ENCODE measurements around the gene EFHB. TPM values are rescaled to one million over a fixed set of nuclear protein-coding genes. Genes with fewer than 3 reads are reported as not detected.

The EFHB gene
- total RNA-seq, 1 experiment from 2014 or later = not detected

GRCh38 chr3:19917167-19917566 lies 16.9 kb downstream of the EFHB start:
- ATAC-seq (no peak), DNase-seq (no peak)
- no peak overlapping the region for H3K27ac ChIP-seq (ENCODE audit: low read length)
- no peaks in the 10 kb centered on the region for H3K36me3 ChIP-seq (ENCODE audit: low read depth, low read length)
- intact Hi-C loops (cut with micrococcal nuclease) = no loop called here
- ChIA-PET POLR2A (ENCODE audit: unreplicated experiment) (no interaction called here), CTCF (no interaction called here)
- H3K4me3 ChIP-seq (ENCODE audit: low read length) = no peak overlapping the region
- TF ChIP-seq, protein P1, sequence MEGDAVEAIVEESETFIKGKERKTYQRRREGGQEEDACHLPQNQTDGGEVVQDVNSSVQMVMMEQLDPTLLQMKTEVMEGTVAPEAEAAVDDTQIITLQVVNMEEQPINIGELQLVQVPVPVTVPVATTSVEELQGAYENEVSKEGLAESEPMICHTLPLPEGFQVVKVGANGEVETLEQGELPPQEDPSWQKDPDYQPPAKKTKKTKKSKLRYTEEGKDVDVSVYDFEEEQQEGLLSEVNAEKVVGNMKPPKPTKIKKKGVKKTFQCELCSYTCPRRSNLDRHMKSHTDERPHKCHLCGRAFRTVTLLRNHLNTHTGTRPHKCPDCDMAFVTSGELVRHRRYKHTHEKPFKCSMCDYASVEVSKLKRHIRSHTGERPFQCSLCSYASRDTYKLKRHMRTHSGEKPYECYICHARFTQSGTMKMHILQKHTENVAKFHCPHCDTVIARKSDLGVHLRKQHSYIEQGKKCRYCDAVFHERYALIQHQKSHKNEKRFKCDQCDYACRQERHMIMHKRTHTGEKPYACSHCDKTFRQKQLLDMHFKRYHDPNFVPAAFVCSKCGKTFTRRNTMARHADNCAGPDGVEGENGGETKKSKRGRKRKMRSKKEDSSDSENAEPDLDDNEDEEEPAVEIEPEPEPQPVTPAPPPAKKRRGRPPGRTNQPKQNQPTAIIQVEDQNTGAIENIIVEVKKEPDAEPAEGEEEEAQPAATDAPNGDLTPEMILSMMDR (conservative IDR thresholded peaks at IDR 0.05; ENCODE audit: low read depth, low read length) = no peak
- TF ChIP-seq EZH2phosphoT487 (IDR thresholded peaks at IDR 0.05; ENCODE audit: borderline replicate concordance, low read length) (no peak), EZH2 (IDR thresholded peaks at IDR 0.05; ENCODE audit: low read length, unreplicated experiment) (no peak)
- no peak overlapping the region for H3K9ac ChIP-seq (ENCODE audit: low read length)
- H3K79me2 ChIP-seq (ENCODE audit: low read length) = no peaks in the 10 kb centered on the region
- H2AFZ ChIP-seq (ENCODE audit: low read length) = no peak overlapping the region
- no peaks in the 10 kb centered on the region for H3K9me3 ChIP-seq (ENCODE audit: low read length)
- H3K4me2 ChIP-seq (ENCODE audit: low read length) = no peak overlapping the region
- H3K4me1 ChIP-seq (ENCODE audit: insufficient read depth, low read length) = no peaks in the 10 kb centered on the region
- BruUV-seq (replicated peaks) = no TSS peak
- H3F3A ChIP-seq (ENCODE audit: low read length, unreplicated experiment) = no peaks in the 10 kb centered on the region
- H3K27me3 ChIP-seq (ENCODE audit: low read length) = no peaks in the 10 kb centered on the region
- H4K20me1 ChIP-seq (ENCODE audit: low read length) = no peaks in the 10 kb centered on the region
- no peaks in the 10 kb centered on the region for H3K9me2 ChIP-seq (replicated peaks; ENCODE audit: low read length)

- Histone ChIP-seq H4K20me1 (ENCODE audit: low read length) (no peaks in the 10 kb centered on the region), H3K9ac (ENCODE audit: low read length) (no peak overlapping the region), H3K36me3 (ENCODE audit: low read depth, low read length) (no peaks in the 10 kb centered on the region), H3K79me2 (ENCODE audit: low read length) (no peaks in the 10 kb centered on the region), H3K9me2 (replicated peaks; ENCODE audit: low read length) (no peaks in the 10 kb centered on the region), H3K4me3 (ENCODE audit: low read length) (no peak overlapping the region), H3K27me3 (ENCODE audit: low read length) (no peaks in the 10 kb centered on the region), H3K27ac (ENCODE audit: low read length) (no peak overlapping the region), H3K9me3 (ENCODE audit: low read length) (no peaks in the 10 kb centered on the region), H2AFZ (ENCODE audit: low read length) (no peak overlapping the region), H3F3A (ENCODE audit: low read length, unreplicated experiment) (no peaks in the 10 kb centered on the region), H3K4me1 (ENCODE audit: insufficient read depth, low read length) (no peaks in the 10 kb centered on the region), H3K4me2 (ENCODE audit: low read length) (no peak overlapping the region)
- DNase-seq (no peak), ATAC-seq (no peak)
- intact Hi-C loops (cut with micrococcal nuclease) = no loop called here
- BruUV-seq (replicated peaks) = no TSS peak
- ChIA-PET CTCF (no interaction called here), POLR2A (ENCODE audit: unreplicated experiment) (no interaction called here)
- TF ChIP-seq EZH2 (IDR thresholded peaks at IDR 0.05; ENCODE audit: low read length, unreplicated experiment) (no peak), EZH2phosphoT487 (IDR thresholded peaks at IDR 0.05; ENCODE audit: borderline replicate concordance, low read length) (no peak)
- TF ChIP-seq, protein P1 (conservative IDR thresholded peaks at IDR 0.05; ENCODE audit: low read depth, low read length) = no peak
Observed at GRCh38 chr3:19911452-19911851, 22.6 kb downstream of the EFHB start.

GRCh38 chr3:19907523-19907922 lies 26.5 kb downstream of the EFHB start:
- ChIA-PET CTCF (no interaction called here), POLR2A (ENCODE audit: unreplicated experiment) (interaction anchor here (0.6 kb wide), 1 partner anchor 11 kb away, joined by 3 read pairs; no protein-coding TSS in a partner anchor)
- no peak overlapping the region for H3K27ac ChIP-seq (ENCODE audit: low read length)
- DNase-seq = no peak
- no peak for TF ChIP-seq EZH2phosphoT487 (IDR thresholded peaks at IDR 0.05; ENCODE audit: borderline replicate concordance, low read length)
- TF ChIP-seq, protein P1 (conservative IDR thresholded peaks at IDR 0.05; ENCODE audit: low read depth, low read length) = no peak
- no peak for TF ChIP-seq EZH2 (IDR thresholded peaks at IDR 0.05; ENCODE audit: low read length, unreplicated experiment)
- no peak overlapping the region for H3K4me3 ChIP-seq (ENCODE audit: low read length)
- H3K27me3 ChIP-seq (ENCODE audit: low read length) = no peaks in the 10 kb centered on the region
- no peaks in the 10 kb centered on the region for H3K9me2 ChIP-seq (replicated peaks; ENCODE audit: low read length)
- no peak overlapping the region for H2AFZ ChIP-seq (ENCODE audit: low read length)
- no peaks in the 10 kb centered on the region for H3K79me2 ChIP-seq (ENCODE audit: low read length)
- H3K4me2 ChIP-seq (ENCODE audit: low read length) = no peak overlapping the region
- H3K4me1 ChIP-seq (ENCODE audit: insufficient read depth, low read length) = no peaks in the 10 kb centered on the region
- intact Hi-C loops (cut with micrococcal nuclease) = no loop called here
- no peaks in the 10 kb centered on the region for H3K9me3 ChIP-seq (ENCODE audit: low read length)
- no peaks in the 10 kb centered on the region for H3F3A ChIP-seq (ENCODE audit: low read length, unreplicated experiment)
- H4K20me1 ChIP-seq (ENCODE audit: low read length) = no peaks in the 10 kb centered on the region
- BruUV-seq (replicated peaks) = no TSS peak
- no peak for ATAC-seq
- H3K9ac ChIP-seq (ENCODE audit: low read length) = no peak overlapping the region
- H3K36me3 ChIP-seq (ENCODE audit: low read depth, low read length) = no peaks in the 10 kb centered on the region

Measured in PC-3 (cell line).